Upper lobe of left lung (tissue), 4 donors: ENCODE measurements around the gene CLTCL1.

Experiments
- EP300 ChIP-seq, 4 donors: sonication (generic); formaldehyde crosslinking; IDR thresholded peaks; one replicate each; pipeline ENCODE4 v1.5.1; 2017; ENCODE audit warnings: antibody characterized with exemption in 4 of 4, control low read depth in 2 of 4
- POLR2A ChIP-seq, 4 donors: fragments of 450-650 bp; IDR thresholded peaks; one replicate each; pipeline ENCODE4 v1.5.1; 2016 to 2017; ENCODE audit warnings: antibody characterized with exemption in 4 of 4, mild to moderate bottlenecking in 2 of 4
- TF ChIP-seq, protein P1 (sequence below), 6 experiments: fragments of 450-650 bp in 4 of 6; fragments of 200-600 bp in 2 of 6; sonication (generic) in 2 of 6; IDR thresholded peaks; one replicate each; pipeline ENCODE4 v1.5.1; 2016 to 2019; ENCODE audit warnings: antibody characterized with exemption in 6 of 6

DNA sequence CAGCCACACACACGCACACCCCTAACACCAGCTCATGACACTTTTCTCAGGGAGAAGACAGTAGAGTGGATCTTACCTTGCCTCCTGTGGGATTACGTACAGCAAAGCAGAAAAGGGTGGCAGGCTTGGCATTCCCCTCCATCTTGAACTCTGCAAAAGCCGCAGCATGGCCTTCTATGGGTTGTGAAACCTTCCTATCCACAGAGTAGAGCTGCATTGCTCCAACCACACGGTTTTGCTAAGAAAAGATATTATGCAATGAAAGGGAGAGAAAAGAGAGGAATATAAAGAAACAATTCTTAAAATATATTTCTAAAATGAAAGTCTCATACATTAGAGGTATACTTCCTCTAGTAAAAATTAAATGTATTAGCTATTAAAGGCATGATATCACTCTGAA, 48.8 kb downstream of the CLTCL1 start:
- TF ChIP-seq, protein P1, sequence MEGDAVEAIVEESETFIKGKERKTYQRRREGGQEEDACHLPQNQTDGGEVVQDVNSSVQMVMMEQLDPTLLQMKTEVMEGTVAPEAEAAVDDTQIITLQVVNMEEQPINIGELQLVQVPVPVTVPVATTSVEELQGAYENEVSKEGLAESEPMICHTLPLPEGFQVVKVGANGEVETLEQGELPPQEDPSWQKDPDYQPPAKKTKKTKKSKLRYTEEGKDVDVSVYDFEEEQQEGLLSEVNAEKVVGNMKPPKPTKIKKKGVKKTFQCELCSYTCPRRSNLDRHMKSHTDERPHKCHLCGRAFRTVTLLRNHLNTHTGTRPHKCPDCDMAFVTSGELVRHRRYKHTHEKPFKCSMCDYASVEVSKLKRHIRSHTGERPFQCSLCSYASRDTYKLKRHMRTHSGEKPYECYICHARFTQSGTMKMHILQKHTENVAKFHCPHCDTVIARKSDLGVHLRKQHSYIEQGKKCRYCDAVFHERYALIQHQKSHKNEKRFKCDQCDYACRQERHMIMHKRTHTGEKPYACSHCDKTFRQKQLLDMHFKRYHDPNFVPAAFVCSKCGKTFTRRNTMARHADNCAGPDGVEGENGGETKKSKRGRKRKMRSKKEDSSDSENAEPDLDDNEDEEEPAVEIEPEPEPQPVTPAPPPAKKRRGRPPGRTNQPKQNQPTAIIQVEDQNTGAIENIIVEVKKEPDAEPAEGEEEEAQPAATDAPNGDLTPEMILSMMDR (IDR thresholded peaks at IDR 0.05) = no peak
- TF ChIP-seq POLR2A (IDR thresholded peaks at IDR 0.05) = no peak
- no peak for TF ChIP-seq EP300 (IDR thresholded peaks at IDR 0.05)
